ENCODE data around the gene GCSH. TPM values are rescaled to one million over a fixed set of nuclear protein-coding genes. Genes with fewer than 3 reads are reported as not detected.
A peak's percentile ranks its signal among the peaks of the same experiment; 100 is the strongest.

GCSH gene
- polyA plus RNA-seq, 1 of the 3 experiments (the other 2 are of a cell fraction) = 20.7 TPM

DNA sequence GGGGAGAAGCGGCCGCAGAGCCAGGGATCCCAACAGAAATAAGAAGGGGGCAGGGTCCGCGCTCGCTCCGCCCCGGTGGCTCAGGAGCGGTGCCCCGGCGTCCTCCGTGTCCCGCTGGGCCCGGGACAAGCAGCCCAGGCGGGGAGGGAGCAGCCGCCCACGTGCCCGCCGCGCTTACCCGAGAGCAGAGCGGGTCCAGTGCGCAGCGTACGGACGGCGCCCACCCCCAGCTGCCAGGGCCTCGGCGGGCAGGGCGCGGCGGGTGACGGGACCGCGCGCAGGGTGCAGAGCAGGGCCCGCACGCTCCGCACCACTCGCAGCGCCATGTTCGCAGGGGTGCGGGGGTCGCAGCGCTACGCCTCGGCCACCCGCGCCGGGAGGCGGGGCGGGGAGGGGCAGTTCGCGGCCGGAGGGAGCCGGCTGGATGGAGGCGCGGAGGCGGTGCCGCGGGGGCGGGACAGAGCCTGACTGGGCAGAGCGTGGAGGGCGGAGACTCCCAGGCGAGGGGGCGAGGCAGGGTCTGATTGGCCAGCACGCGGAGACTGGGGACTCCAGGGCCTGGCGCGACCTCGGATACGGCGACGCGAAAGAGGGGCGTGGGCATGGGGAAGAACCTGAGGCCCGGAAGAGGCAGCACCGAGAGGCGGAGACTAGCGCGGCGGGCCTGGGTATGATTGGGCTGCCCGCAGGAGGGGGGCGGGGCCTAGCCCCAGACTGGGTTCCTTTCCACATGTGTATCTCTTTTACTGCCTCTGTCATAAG lies at the start of gene GCSH (continued):
- TF ChIP-seq MEF2A (IDR thresholded peaks at IDR 0.05; ENCODE audit: borderline replicate concordance, low read depth) (no peak), CHD2 (IDR thresholded peaks at IDR 0.05; ENCODE audit: low read length, partially characterized antibody) (peak; percentile 46), IRF3 (IDR thresholded peaks at IDR 0.05; ENCODE audit: low read depth, low read length) (peak; percentile 25; the same call in 1 of the 2 replicates), EZH2phosphoT487 (IDR thresholded peaks at IDR 0.05; ENCODE audit: borderline replicate concordance, low read depth) (no peak), RXRA (IDR thresholded peaks at IDR 0.05; ENCODE audit: borderline replicate concordance, low read depth) (no peak), MXI1 (IDR thresholded peaks at IDR 0.05; ENCODE audit: low read depth, low read length) (peak; percentile 90), SMC3 (IDR thresholded peaks at IDR 0.05; ENCODE audit: low read depth, low read length) (no peak), TCF12 (IDR thresholded peaks at IDR 0.05) (no peak)
- TF ChIP-seq, protein P1, sequence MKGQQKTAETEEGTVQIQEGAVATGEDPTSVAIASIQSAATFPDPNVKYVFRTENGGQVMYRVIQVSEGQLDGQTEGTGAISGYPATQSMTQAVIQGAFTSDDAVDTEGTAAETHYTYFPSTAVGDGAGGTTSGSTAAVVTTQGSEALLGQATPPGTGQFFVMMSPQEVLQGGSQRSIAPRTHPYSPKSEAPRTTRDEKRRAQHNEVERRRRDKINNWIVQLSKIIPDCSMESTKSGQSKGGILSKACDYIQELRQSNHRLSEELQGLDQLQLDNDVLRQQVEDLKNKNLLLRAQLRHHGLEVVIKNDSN (IDR thresholded peaks at IDR 0.05; ENCODE audit: borderline replicate concordance, low read depth) = peak; percentile 39; the same call in 1 of the 2 replicates

DNA sequence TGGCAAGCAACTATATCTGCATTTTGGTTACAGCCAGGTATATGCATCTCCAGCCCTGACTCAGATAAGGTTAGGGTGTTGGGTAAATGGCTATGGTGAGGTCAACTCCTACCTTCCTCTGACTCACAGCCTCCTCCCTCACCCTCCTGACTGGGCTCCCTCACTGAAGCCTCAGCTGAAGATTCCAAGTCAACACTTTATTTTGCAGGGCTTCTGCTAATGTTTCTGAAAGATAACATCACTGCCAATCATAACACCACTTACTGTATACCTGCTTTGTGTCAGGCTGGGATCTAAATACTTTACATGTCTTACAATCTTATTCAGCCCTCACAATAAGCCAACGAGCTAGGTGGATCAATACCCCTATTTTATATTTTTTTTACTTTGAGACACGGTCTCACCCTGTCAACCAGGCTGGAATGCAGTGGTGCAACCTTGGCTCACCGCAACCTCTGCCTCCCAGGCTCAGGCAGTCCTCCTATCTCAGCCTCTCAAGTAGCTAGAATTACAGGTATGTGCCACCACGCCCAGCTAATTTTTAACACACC lies 47.8 kb upstream of the GCSH start:
- H3K27me3 ChIP-seq (ENCODE audit: insufficient read depth) = no peaks in the 10 kb centered on the region; the same call in 1 of the 2 replicates
- no peaks in the 10 kb centered on the region for H3F3A ChIP-seq (replicated peaks; ENCODE audit: insufficient read depth)
- H3K36me3 ChIP-seq (replicated peaks in 1 of 2; ENCODE audit: control insufficient read depth in 1 of 2, insufficient read depth in 2 of 2, low read length in 1 of 2) = no peaks in the 10 kb centered on the region
- no peaks in the 10 kb centered on the region for H3K9me3 ChIP-seq
- no peaks in the 10 kb centered on the region for H3K79me2 ChIP-seq (ENCODE audit: insufficient read depth)
- no peaks in the 10 kb centered on the region for H3K4me1 ChIP-seq (ENCODE audit: control insufficient read depth in 1 of 2, insufficient read depth in 2 of 2, low read depth in 1 of 2, low read length in 1 of 2)
- H3K9ac ChIP-seq = no peak overlapping the region
- H3K27ac ChIP-seq (ENCODE audit: low read depth in 2 of 2, low read length in 1 of 2) = no peak overlapping the region
- POLR2A ChIA-PET = no interaction called here
- no peaks in the 10 kb centered on the region for H3K9me2 ChIP-seq
- CTCF ChIA-PET = interaction anchor here (0.8 kb wide), 1 partner anchor 108 kb away, joined by 3 read pairs; the partner anchor contains the start of gene ATMIN
- H4K20me1 ChIP-seq (ENCODE audit: insufficient read depth) = no peaks in the 10 kb centered on the region
- no peak overlapping the region for H2AFZ ChIP-seq (ENCODE audit: low read depth)
- no peak overlapping the region for H3K4me2 ChIP-seq
- H3K4me3 ChIP-seq (ENCODE audit: low read depth in 2 of 2, low read length in 1 of 2) = no peak overlapping the region
- WGBS (ENCODE audit: low lambda C conversion rate) = 42% methylated on average over 4 of the region's 4 CpGs
- no peak for DNase-seq
- TF ChIP-seq GABPA (IDR thresholded peaks at IDR 0.05; ENCODE audit: low read depth) = no peak
- TF ChIP-seq RAD21 (IDR thresholded peaks at IDR 0.05; ENCODE audit: low read length) = no peak
- TF ChIP-seq EP300 (IDR thresholded peaks at IDR 0.05; ENCODE audit: borderline replicate concordance in 1 of 2, low read depth in 1 of 2, low read length in 1 of 2) = no peak
- no peak for TF ChIP-seq FOSL2 (IDR thresholded peaks at IDR 0.05; ENCODE audit: borderline replicate concordance, low read depth)
- TF ChIP-seq IRF3 (IDR thresholded peaks at IDR 0.05; ENCODE audit: low read depth, low read length) = no peak
- TF ChIP-seq SMC3 (IDR thresholded peaks at IDR 0.05; ENCODE audit: low read depth, low read length) = no peak
- no peak for TF ChIP-seq FOXM1 (IDR thresholded peaks at IDR 0.05; ENCODE audit: low read depth)
- TF ChIP-seq REST (IDR thresholded peaks at IDR 0.05; ENCODE audit: low read depth, low read length) = no peak
- TF ChIP-seq TAF1 (IDR thresholded peaks at IDR 0.05; ENCODE audit: borderline replicate concordance, low read depth, low read length) = no peak

All from SK-N-SH (cell line).